Measurements from ENCODE around the gene FGFRL1. TPM values are rescaled to one million over a fixed set of nuclear protein-coding genes. Genes with fewer than 3 reads are reported as not detected.

The FGFRL1 gene
- total RNA-seq, 6 experiments from 2014 or later = 27.9 to 60.1 (median 45.7) TPM

DNA sequence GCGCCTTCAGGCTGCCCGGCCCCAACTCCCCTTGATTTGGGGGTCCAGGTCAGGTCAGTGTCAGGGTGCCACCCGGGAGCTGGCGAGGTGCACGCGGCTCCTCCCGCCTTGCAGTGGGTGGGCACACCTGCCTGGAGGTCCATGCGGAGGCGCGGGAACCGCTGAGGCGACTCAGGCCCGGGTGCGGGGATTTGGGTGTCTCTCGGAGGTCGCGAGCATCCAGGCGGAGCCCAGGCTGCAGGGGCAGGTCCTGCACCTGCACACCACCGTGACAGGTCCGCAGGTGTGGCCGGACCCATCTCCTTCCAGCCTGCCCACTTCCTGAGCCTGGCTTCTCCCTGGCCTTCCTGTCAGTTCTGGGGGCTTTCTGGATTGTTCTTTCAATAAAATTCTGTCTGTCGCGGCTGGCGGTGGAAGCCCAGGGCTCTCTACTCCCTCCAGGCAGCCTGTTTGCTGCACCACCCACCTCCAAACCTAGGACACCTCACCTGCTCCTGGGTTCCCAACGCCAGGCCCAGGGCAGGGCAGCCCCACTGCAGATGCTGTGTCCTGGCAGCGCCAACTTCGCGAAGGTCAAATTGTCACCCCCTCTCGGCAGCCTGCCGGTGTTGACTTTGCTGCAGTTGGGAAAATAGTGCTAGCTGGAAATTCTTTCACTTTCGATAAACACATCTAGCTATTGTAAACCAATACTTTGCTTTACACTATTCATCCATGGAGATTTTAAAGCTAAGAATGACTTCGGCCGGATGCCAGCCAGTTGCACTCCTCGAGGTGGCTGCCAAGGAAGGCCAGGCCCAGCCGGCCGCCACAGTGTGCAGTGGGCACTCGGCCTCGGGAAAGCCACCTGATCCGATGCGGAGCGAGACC lies 35.9 kb downstream of the FGFRL1 start:
- WGBS (ENCODE audit: insufficient coverage, low coverage, low lambda C conversion rate, missing lambda C conversion rate) = 55% methylated on average over 14 of the region's 41 CpGs
- Histone ChIP-seq H3K27me3 (no peaks in the 10 kb centered on the region), H3K4me1 (peaks cover 0 to 12% (median 4%) of the 10 kb centered on the region in 4 donors), H3K4me3 (peak overlapping the region in 1 of 3 donors; percentile 16), H3K9me3 (no peaks in the 10 kb centered on the region), H3K27ac (peak overlapping the region in 1 of 3 donors; percentile 52), H3K36me3 (no peaks in the 10 kb centered on the region)
- TF ChIP-seq, protein P1, sequence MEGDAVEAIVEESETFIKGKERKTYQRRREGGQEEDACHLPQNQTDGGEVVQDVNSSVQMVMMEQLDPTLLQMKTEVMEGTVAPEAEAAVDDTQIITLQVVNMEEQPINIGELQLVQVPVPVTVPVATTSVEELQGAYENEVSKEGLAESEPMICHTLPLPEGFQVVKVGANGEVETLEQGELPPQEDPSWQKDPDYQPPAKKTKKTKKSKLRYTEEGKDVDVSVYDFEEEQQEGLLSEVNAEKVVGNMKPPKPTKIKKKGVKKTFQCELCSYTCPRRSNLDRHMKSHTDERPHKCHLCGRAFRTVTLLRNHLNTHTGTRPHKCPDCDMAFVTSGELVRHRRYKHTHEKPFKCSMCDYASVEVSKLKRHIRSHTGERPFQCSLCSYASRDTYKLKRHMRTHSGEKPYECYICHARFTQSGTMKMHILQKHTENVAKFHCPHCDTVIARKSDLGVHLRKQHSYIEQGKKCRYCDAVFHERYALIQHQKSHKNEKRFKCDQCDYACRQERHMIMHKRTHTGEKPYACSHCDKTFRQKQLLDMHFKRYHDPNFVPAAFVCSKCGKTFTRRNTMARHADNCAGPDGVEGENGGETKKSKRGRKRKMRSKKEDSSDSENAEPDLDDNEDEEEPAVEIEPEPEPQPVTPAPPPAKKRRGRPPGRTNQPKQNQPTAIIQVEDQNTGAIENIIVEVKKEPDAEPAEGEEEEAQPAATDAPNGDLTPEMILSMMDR (IDR thresholded peaks at IDR 0.05) = peak in 1 of 4 donors; percentile 10
- no peak for TF ChIP-seq POLR2A (IDR thresholded peaks at IDR 0.05)
- ATAC-seq (peak; percentile 64 to 79 (median 71)), DNase-seq (peak; percentile 66 to 73 (median 71))
- intact Hi-C loops (cut with DNase I) = no loop called here

- Histone ChIP-seq H3K36me3 (no peaks in the 10 kb centered on the region), H3K4me3 (no peak overlapping the region), H3K27ac (peak overlapping the region in 1 of 3 donors; percentile 52), H3K27me3 (no peaks in the 10 kb centered on the region), H3K9me3 (no peaks in the 10 kb centered on the region), H3K4me1 (peaks cover 0 to 12% (median 4%) of the 10 kb centered on the region in 4 donors)
- TF ChIP-seq POLR2A (IDR thresholded peaks at IDR 0.05) = no peak
- TF ChIP-seq, protein P1 (IDR thresholded peaks at IDR 0.05) = no peak
- WGBS (ENCODE audit: insufficient coverage, low coverage, low lambda C conversion rate, missing lambda C conversion rate) = 76% methylated on average over 9 of the region's 34 CpGs
- intact Hi-C loops (cut with DNase I) = no loop called here
- ATAC-seq = no peak
- peak in 1 of 3 donors; percentile 51 for DNase-seq
Observed at GRCh38 chr4:1047976-1048772, 36.7 kb downstream of the FGFRL1 start.

DNA sequence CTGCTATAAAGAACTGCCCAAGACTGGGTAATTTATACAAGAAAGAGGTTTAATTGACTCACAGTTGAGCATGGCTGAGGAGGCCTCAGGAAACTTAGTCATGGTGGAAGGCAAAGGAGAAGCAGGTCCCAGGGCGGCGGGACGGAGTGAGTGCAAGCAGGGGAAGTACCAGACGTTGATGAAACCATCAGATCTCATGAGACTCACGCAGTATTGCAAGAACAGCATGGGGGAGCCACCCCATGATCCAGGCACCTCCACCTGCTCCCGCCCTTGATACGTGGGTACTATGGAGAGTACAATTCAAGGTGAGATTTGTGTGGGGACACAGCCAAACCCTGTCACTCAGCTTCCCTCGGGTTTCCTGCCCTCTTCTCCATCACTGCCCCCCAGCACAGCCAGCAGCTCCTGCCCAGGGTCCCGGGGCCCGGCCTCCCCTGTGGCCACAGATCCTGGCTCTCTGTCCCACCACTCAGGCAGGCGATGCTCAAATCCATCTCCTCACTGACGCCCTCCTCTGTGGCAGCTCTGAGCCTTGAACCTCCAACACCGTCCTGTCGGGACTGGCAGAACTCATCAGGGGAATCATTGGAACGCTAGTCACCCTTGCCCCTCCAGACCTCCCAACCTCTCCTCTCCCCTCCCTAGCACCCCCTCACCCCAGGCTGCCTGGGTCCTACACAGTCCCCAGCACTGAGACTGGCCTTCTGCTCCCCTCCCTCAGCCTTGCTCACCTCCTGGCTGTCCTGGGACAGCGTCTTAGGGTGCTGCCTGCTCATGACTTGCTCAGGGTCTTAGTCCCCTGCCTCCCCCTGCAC lies 37.6 kb downstream of the FGFRL1 start:
- DNase-seq (peak in 1 of 3 donors; percentile 28), ATAC-seq (no peak)
- Histone ChIP-seq H3K27ac (no peak overlapping the region), H3K4me3 (no peak overlapping the region), H3K36me3 (no peaks in the 10 kb centered on the region), H3K4me1 (peaks cover 0 to 12% (median 4%) of the 10 kb centered on the region in 4 donors), H3K9me3 (no peaks in the 10 kb centered on the region), H3K27me3 (no peaks in the 10 kb centered on the region)
- TF ChIP-seq POLR2A (IDR thresholded peaks at IDR 0.05) = no peak
- TF ChIP-seq, protein P1 (IDR thresholded peaks at IDR 0.05) = no peak
- 74% methylated on average over 4 of the region's 16 CpGs for WGBS (ENCODE audit: insufficient coverage, low coverage, low lambda C conversion rate, missing lambda C conversion rate)
- intact Hi-C loops (cut with DNase I) = no loop called here

DNA sequence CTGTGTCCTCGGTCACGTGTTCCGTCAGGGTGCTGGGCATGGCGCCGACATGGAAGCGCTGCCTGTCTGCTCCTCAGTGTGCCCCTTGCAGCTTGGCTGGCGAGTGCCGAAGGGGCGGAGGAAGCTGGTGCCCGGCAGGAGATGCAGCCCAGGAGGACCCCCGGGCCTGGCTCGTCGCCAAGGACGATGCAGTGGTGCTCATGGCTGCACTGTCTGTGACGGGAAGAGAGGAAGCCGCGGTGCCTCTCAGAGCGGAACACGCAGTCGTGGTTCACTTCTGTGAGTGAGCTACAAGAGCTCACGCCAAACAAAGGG lies 38.1 kb downstream of the FGFRL1 start:
- H3K9me3 ChIP-seq = no peaks in the 10 kb centered on the region
- peaks cover 0 to 12% (median 4%) of the 10 kb centered on the region in 4 donors for H3K4me1 ChIP-seq
- intact Hi-C loops (cut with DNase I) = no loop called here
- H3K27me3 ChIP-seq = no peaks in the 10 kb centered on the region
- H3K27ac ChIP-seq = no peak overlapping the region
- ATAC-seq = no peak
- H3K4me3 ChIP-seq = no peak overlapping the region
- TF ChIP-seq, protein P1 (IDR thresholded peaks at IDR 0.05) = no peak
- no peak for TF ChIP-seq POLR2A (IDR thresholded peaks at IDR 0.05)
- H3K36me3 ChIP-seq = no peaks in the 10 kb centered on the region
- peak in 2 of 3 donors; percentile 45 to 55 for DNase-seq
- WGBS (ENCODE audit: insufficient coverage, low coverage, low lambda C conversion rate, missing lambda C conversion rate) = 90% methylated on average over 2 of the region's 21 CpGs

All from right lobe of liver (tissue), 6 donors.